NCI-H2107 treated with DMSO at 0.1 percent for 48 hours (cell line): ENCODE measurements around the gene CTXN1.
"Not testable (repeated sequence)": the region's sequence is repeated elsewhere in the genome, so short reads cannot be mapped to it uniquely, and the experiment has no call there.

Experiments used
- DNase-seq: peaks from one replicate; lab custom pipeline; 2025; ENCODE audit not compliant: unreplicated experiment; lab: John Stamatoyannopoulos, UW

Gene CTXN1

GRCh38 chr19:7902796-7903243 is 23.1 kb downstream of the CTXN1 start:
- no peak for DNase-seq

GRCh38 chr19:7901337-7901736 is 24.6 kb downstream of the CTXN1 start:
- no peak for DNase-seq

- no peak for DNase-seq
Observed at GRCh38 chr19:7900931-7901330, 25.0 kb downstream of the CTXN1 start.

GRCh38 chr19:7900401-7900870 is 25.5 kb downstream of the CTXN1 start:
- no peak for DNase-seq

GRCh38 chr19:7899751-7900378 is 26.1 kb downstream of the CTXN1 start:
- no peak for DNase-seq

- no peak for DNase-seq
Observed at GRCh38 chr19:7898967-7899366, 27.0 kb downstream of the CTXN1 start.

- DNase-seq: no peak
Observed at GRCh38 chr19:7897292-7897691, 28.6 kb downstream of the CTXN1 start.

- DNase-seq: no peak
Observed at GRCh38 chr19:7895565-7895964, 30.4 kb downstream of the CTXN1 start.

- no peak for DNase-seq
Observed at GRCh38 chr19:7894612-7895309, 31.2 kb downstream of the CTXN1 start.

GRCh38 chr19:7893362-7894101 is 32.4 kb downstream of the CTXN1 start:
- not testable (repeated sequence) for DNase-seq

GRCh38 chr19:7888826-7889217 is 37.1 kb downstream of the CTXN1 start:
- no peak for DNase-seq

- DNase-seq: no peak
Observed at GRCh38 chr19:7888145-7888825, 37.6 kb downstream of the CTXN1 start, which contains the start of gene LRRC8E. Gene LRRC8E (plus strand): TSS chr19:7888510. CDS start chr19:7895604, 7,094 bp downstream.

- DNase-seq: no peak
Observed at GRCh38 chr19:7887408-7888144, 38.4 kb downstream of the CTXN1 start.

GRCh38 chr19:7885818-7886217 is 40.1 kb downstream of the CTXN1 start:
- no peak for DNase-seq

- no peak for DNase-seq
Observed at GRCh38 chr19:7883796-7884570, 42.0 kb downstream of the CTXN1 start.

- DNase-seq: no peak
Observed at GRCh38 chr19:7883105-7883504, 42.8 kb downstream of the CTXN1 start.

GRCh38 chr19:7881910-7882309 is 44.0 kb downstream of the CTXN1 start:
- DNase-seq: no peak

GRCh38 chr19:7879836-7880235 is 46.1 kb downstream of the CTXN1 start:
- DNase-seq: no peak

- DNase-seq: no peak
Observed at GRCh38 chr19:7879111-7879807, 46.7 kb downstream of the CTXN1 start.
